Ascending aorta (tissue), 2 donors: ENCODE results near the gene ATL3. TPM values are rescaled to one million over a fixed set of nuclear protein-coding genes. Genes with fewer than 3 reads are reported as not detected.
"Not testable (repeated sequence)": the region's sequence is repeated elsewhere in the genome, so short reads cannot be mapped to it uniquely, and the experiment has no call there.

Source experiments
- DNase-seq, 2 donors: peaks; one replicate each; pipeline ENCODE4 v3.0.0-alpha.2; 2019; ENCODE audit warnings: low spot score in 2 of 2
- H3K27ac ChIP-seq, 2 donors: fragments of 200-600 bp; sonication (generic); one replicate each; pipeline ENCODE4 v1.5.1; 2016 to 2017; ENCODE audit warnings: mild to moderate bottlenecking in 1 of 2
- H3K27me3 ChIP-seq: fragments of 200-600 bp; sonication (generic); one replicate; pipeline ENCODE4 v1.5.1; 2017
- H3K36me3 ChIP-seq, 2 donors: fragments of 200-600 bp; sonication (generic); one replicate each; pipeline ENCODE4 v1.5.1; 2016
- H3K4me1 ChIP-seq, 2 donors: fragments of 200-600 bp; sonication (generic); one replicate each; pipeline ENCODE4 v1.5.1; 2016 to 2017; ENCODE audit warnings: mild to moderate bottlenecking in 1 of 2
- H3K4me3 ChIP-seq, 2 donors: fragments of 200-600 bp; sonication (generic); one replicate each; pipeline ENCODE4 v1.5.1; 2016 to 2017; ENCODE audit warnings: mild to moderate bottlenecking in 1 of 2
- H3K9me3 ChIP-seq, 2 donors: fragments of 200-600 bp; sonication (generic); one replicate each; pipeline ENCODE4 v1.5.1; 2016
- intact Hi-C: fragments of 100-400 bp; cut with DNase I; formaldehyde crosslinking; loops from one replicate; pipeline ENCODE4 v1.15.1; 2023
- total RNA-seq: library from RNA; depleted of rRNA; stranded (reverse); fragments of >200 nt; gene quantifications from one replicate; pipeline ENCODE4 v1.1.0, GENCODE V29; 2016
- TF ChIP-seq, protein P1 (sequence below), 3 experiments: fragments of 200-600 bp in 2 of 3; fragments of 450-650 bp in 1 of 3; sonication (generic) in 2 of 3; IDR thresholded peaks; one replicate each; pipeline ENCODE4 v1.5.1; 2016 to 2019; ENCODE audit warnings: antibody characterized with exemption in 3 of 3, mild to moderate bottlenecking in 1 of 3, moderate library complexity in 1 of 3

The ATL3 gene
- total RNA-seq, 1 donor from 2014 or later: 77.3 TPM

DNA sequence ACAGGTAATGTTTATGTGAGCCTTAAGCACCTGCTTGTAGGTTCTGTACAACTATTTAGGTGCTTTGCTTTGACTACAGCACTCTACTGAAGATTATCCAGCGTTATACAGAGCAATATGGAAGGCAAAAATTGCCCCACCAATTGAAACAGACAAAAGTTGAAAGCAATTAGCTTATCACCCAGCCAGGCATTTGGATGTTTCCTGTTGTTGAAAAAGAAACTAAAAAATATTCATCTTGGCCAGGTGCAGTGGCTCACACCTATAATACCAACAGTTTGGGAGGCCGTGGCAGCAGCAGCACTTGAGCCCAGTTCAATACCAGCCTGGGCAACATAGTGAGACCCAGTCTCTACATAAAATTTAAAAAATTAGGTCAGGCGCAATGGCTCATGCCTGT, 18.5 kb downstream of the ATL3 start:
- Histone ChIP-seq H3K9me3 (no peaks in the 10 kb centered on the region), H3K4me3 (no peak overlapping the region), H3K27me3 (no peaks in the 10 kb centered on the region), H3K4me1 (no peaks in the 10 kb centered on the region), H3K36me3 (peaks cover 43 to 85% of the 10 kb centered on the region in 2 donors), H3K27ac (no peak overlapping the region)
- no peak for DNase-seq
- intact Hi-C loops: no loop called here
- TF ChIP-seq, protein P1, sequence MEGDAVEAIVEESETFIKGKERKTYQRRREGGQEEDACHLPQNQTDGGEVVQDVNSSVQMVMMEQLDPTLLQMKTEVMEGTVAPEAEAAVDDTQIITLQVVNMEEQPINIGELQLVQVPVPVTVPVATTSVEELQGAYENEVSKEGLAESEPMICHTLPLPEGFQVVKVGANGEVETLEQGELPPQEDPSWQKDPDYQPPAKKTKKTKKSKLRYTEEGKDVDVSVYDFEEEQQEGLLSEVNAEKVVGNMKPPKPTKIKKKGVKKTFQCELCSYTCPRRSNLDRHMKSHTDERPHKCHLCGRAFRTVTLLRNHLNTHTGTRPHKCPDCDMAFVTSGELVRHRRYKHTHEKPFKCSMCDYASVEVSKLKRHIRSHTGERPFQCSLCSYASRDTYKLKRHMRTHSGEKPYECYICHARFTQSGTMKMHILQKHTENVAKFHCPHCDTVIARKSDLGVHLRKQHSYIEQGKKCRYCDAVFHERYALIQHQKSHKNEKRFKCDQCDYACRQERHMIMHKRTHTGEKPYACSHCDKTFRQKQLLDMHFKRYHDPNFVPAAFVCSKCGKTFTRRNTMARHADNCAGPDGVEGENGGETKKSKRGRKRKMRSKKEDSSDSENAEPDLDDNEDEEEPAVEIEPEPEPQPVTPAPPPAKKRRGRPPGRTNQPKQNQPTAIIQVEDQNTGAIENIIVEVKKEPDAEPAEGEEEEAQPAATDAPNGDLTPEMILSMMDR (IDR thresholded peaks at IDR 0.05): no peak

DNA sequence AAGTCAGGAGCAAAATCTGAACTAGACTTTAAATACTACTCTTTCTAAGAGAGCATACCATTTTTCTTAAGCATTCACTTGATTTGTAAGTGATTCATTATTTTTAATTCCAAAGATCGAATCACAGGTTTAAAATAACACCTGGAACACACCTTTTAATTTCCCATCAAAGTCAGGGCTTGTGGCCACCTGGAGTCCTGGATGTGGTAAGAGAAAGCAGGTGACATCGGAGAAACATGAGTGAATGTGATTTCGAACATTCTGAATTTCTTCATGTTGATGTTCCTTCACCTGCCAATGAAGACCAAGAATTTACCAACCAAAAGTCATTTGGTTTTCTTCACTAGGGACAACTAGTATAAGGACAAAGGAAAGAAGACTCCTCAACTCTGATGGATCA, 28.0 kb downstream of the ATL3 start:
- no peak overlapping the region for H3K27ac ChIP-seq
- peaks cover 60 to 68% of the 10 kb centered on the region in 2 donors for H3K36me3 ChIP-seq
- no peaks in the 10 kb centered on the region for H3K4me1 ChIP-seq
- intact Hi-C loops: no loop called here
- DNase-seq: no peak
- TF ChIP-seq, protein P1 (IDR thresholded peaks at IDR 0.05): no peak
- no peaks in the 10 kb centered on the region for H3K27me3 ChIP-seq
- no peak overlapping the region for H3K4me3 ChIP-seq
- H3K9me3 ChIP-seq: no peaks in the 10 kb centered on the region

DNA sequence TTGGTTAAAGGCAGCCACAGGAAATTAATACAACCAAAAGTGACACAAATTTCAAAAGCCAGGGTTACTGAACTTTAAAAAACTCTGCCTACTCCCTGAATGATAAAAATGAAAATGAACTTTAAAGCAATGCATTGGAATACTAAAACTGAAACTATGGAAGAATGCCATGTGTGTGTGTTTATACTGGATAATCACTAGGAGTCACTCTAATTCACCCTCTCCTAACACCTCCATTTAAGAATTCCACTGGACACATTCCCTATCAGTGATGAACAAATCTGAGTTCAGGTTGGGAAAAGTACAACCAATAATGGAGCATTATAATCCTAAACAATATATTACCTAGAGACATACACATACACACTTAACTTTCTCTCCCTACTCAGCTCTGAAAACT, 29.4 kb downstream of the ATL3 start:
- intact Hi-C loops: no loop called here
- peaks cover 62 to 65% of the 10 kb centered on the region in 2 donors for H3K36me3 ChIP-seq
- DNase-seq: no peak
- TF ChIP-seq, protein P1 (IDR thresholded peaks at IDR 0.05): no peak
- no peak overlapping the region for H3K27ac ChIP-seq
- no peak overlapping the region for H3K4me3 ChIP-seq
- H3K9me3 ChIP-seq: no peaks in the 10 kb centered on the region
- no peaks in the 10 kb centered on the region for H3K27me3 ChIP-seq
- no peaks in the 10 kb centered on the region for H3K4me1 ChIP-seq

DNA sequence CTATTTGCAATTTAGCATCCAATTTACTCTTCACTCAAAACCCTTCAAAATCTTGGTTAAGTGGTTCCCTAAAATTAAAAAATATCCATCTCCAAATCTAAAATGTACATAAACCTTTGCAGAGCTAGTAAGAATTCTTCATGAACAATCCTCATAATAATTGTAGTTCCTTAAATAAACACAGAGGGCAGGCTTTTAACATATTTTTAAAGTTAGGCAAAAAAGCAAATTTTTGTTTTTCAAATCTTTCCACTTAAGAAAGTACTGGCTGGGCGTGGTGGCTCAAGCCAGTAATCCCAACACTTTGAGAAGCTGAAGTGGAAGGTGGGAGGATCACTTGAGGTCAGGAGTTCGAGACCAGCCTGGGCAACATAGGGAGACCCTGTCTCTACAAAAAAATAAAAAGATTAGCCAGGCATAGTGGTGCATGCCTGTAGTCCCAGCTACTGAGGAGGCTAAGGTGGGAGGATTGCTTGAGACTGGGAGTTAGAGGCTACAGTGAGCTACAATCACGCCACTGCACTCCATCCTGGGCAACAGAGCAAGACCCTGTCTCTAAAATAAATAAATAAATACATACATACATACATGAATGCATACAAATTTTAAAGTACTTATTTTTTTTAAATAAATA, 31.9 kb downstream of the ATL3 start:
- no peak for DNase-seq
- intact Hi-C loops: loop anchor here (1.0 kb wide), 1 partner anchor 99 kb away; no protein-coding TSS in a partner anchor
- Histone ChIP-seq H3K4me1 (no peaks in the 10 kb centered on the region), H3K9me3 (no peaks in the 10 kb centered on the region), H3K36me3 (peaks cover 60 to 64% of the 10 kb centered on the region in 2 donors), H3K27me3 (no peaks in the 10 kb centered on the region), H3K27ac (no peak overlapping the region), H3K4me3 (no peak overlapping the region)
- TF ChIP-seq, protein P1 (IDR thresholded peaks at IDR 0.05): peak; percentile 13 to 51 (median 39)

DNA sequence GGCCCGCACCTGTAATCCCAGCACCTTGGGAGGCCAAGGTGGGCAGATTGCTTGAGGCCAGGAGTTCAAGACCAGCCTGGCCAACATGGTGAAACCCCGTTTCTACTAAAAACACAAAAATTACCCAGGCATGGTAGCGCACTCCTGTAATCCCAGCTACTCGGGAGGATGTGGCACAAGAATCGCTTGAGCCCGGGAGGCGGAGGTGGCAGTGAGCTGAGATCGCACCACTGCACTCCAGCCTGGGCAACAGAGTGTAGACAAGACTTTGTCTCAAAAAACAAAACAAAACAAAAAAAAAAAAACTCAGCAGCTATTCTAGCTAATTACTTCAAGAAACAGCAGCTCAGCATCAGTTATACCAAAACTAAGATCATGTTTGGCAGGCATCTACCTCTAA, 32.7 kb downstream of the ATL3 start:
- DNase-seq, H3K27me3 ChIP-seq, H3K9me3 ChIP-seq, H3K4me1 ChIP-seq, H3K27ac ChIP-seq, intact Hi-C loops, H3K4me3 ChIP-seq: not testable (repeated sequence)
- peaks cover 56 to 62% of the 10 kb centered on the region in 2 donors for H3K36me3 ChIP-seq

DNA sequence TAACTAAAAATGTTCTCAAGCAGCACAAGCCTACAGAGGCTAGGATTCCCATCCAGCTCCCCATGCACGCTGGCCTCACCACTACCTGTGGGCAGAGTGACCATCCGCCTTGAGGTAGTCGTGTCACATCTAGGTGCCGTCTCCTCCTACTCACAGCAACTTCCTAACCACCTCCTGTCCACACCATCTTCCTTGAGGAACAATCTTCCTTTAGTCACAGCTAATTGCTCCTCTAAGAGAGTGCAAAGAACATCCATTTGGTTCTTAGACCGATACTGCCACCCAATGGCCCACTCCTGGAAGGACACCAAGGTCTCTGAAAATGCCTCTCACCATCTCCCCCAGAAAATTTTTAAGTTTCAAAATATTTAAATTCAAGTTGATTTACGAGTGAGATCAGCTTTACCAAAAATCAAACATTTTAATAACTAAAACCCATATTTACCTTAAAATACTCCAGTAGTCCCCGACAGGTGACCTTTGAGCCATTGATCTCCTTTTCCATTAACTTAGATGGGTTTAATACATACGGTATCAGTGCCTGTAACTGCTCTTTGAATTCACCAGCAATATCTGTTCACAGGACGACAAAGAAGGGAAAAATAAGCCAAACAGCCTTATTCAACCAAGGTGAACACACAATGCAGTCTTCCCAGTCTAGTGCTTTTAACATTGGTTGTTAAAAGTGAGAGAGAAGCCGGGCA, 35.3 kb downstream of the ATL3 start:
- intact Hi-C loops: loop anchor here (2.0 kb wide), 2 partner anchors 21 to 157 kb away; partner anchors contain the start of gene PLAAT3
- Histone ChIP-seq H3K4me3 (no peak overlapping the region), H3K4me1 (no peaks in the 10 kb centered on the region), H3K27ac (no peak overlapping the region), H3K27me3 (no peaks in the 10 kb centered on the region), H3K36me3 (peaks cover 49 to 64% of the 10 kb centered on the region in 2 donors), H3K9me3 (no peaks in the 10 kb centered on the region)
- DNase-seq: no peak
- TF ChIP-seq, protein P1 (IDR thresholded peaks at IDR 0.05): peak; percentile 54 to 74 (median 60)
